Activated naive CD4-positive, alpha-beta T cell (primary cell): ENCODE measurements around the gene CLMP.
"Not testable (repeated sequence)": the region's sequence is repeated elsewhere in the genome, so short reads cannot be mapped to it uniquely, and the experiment has no call there.

Source experiments
- DNase-seq, 4 experiments: peaks; one replicate each; lab custom pipeline; 2025; lab: John Stamatoyannopoulos, UW

Gene CLMP

DNA sequence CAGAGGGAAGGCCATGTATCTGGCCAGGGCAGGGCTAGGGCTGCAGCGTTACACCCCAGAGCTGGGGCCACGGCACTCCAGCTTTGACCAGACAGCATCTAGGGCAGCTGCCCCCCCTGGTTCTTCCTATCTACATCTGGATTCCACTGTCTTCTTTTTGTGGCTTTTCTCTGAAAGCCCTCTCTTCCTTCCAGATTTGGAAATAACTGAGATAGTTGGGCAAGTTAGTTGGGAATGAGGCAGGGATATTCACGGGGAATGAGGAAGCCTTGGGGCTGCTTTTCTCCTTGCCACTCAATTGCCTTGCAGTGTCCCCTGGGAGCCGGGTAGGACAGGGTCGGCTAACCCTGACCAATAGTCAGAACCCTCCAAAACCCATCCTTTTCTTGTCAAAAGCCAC is 26.8 kb downstream of the CLMP start:
- DNase-seq = no peak

DNA sequence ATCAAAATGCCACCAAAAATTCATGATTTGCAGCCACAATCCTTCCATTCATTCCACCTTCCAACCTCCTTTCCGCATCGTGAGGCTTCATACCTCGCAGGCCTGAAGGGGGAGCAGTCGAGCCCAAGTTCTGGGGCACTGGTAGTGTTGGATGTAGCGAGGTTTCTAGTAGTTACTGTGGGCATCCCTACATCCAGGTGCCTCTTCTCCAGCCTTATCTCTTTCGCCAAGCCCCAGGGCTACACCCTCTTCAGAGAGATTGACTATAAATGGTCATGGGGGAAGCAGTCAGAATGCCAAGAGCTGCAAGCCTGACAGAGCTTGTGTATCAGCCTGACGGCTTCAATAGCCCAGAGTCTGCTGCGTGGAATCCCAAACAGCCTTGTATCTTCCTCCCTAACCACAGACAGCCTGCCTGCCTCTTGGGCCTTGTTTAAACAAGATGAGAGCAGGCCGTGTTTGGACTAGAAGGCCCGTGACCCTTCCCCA is 28.9 kb downstream of the CLMP start:
- DNase-seq = no peak

DNA sequence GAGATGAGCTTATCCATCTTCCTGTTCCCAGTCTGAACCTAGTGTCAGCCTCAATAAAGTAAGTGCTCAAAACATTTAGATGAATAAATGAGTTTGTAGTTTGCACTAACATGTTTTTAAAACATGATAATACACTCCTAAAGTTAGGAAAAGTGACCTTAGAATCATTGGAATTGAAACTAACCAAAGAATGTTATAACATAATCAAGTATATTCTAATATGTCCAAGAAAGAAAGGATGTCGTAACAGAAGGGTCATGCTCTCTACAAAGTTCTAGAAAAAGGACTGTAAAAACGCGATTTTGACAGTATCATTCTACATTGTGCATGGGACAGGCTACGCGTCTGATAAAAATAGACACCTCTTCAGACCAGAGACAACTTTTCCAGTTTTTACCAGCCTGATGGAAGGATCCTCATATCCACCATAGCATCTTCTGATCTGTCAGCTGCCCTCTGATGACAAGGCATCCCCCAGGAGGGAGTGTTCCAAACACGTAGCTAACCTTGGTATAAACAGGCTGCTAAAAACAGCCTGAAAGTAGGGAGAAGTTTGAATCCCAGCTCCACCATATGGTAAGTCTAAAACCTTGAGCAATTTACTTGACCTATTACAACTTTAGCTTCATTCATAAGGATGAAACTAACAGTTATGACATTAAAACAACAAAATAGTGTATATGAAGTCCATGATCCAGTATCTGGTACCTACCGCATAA is 30.2 kb downstream of the CLMP start:
- no peak for DNase-seq

DNA sequence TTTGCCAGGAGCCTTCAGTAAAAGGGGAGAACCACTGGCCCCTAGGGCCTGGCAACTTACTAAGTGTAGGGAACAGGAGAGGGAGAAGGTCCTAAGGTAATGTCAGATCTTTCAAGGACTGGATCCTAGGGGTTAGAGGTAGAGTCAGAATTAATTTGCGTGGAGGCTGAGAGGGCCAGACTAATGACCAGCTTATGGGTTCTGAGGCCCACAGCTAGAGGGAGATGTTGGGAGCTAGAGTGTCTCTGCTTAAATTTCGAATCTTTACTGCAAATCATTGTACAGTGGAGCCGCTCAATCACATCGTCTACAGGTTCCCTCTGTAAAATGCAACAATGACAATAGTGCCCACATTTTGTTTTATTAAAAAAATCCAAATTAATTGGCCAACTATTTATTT is 31.4 kb downstream of the CLMP start:
- no peak for DNase-seq

DNA sequence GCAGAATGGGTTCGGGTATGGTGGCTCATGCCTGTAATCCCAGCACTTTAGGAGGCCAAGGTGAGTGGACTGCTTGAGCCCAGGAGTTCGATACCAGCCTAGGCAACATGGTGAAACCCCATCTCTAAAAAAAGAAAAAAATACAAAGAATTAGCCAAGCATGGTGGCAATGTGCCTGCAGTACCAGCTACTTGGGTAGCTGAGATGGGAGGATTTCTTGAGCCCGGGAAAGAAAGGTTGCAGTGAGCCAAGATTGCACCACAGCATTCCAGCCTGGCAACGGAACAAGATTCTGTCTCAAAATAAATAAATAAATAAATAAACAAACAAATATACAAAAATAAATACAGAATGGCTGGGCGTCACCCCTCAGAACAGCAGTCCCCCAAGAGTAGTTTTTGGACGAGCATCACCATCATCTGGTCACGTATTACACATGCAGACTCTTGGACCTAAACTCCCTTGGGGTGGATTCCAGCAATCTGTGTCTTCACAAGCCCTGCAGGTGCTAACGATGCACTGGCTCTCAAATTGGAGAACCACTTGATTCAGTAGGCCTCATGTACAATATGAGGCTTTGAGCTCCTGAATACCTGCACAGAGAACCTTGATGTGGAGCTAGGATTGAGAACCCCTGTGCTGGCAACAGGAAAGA is 33.5 kb downstream of the CLMP start:
- DNase-seq = no peak

DNA sequence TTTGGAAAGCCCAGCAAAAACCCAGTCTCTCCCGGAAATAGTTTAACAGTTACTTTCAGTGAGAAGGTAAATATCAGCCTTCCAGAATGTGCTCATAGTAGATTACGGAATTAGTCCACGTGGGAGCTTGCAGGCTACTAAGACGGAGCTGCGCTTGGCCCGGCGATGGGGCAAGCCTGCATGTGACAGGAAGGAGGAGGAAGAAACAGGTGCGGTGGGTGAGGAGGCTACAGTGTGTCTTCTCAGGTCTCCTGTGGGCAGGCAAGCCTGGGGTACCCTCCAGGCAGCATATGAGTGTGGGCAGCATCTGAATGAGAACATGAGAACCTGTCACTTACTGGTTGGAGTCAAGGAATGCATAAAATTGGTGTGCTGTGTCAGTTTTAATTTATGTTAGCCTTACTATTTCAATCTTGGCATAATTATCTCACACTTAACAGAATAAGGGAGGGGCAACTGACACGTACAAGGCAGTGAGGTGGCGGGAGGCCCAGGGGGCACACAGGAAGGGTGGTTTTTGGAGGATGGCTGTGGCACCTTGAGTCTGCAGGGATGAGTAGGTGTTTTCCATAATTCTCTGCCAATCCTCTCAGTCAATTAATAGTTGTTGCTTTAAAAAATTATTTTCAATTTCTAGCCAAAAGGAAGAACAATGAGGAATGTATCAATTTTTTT is 35.7 kb downstream of the CLMP start:
- DNase-seq = no peak

DNA sequence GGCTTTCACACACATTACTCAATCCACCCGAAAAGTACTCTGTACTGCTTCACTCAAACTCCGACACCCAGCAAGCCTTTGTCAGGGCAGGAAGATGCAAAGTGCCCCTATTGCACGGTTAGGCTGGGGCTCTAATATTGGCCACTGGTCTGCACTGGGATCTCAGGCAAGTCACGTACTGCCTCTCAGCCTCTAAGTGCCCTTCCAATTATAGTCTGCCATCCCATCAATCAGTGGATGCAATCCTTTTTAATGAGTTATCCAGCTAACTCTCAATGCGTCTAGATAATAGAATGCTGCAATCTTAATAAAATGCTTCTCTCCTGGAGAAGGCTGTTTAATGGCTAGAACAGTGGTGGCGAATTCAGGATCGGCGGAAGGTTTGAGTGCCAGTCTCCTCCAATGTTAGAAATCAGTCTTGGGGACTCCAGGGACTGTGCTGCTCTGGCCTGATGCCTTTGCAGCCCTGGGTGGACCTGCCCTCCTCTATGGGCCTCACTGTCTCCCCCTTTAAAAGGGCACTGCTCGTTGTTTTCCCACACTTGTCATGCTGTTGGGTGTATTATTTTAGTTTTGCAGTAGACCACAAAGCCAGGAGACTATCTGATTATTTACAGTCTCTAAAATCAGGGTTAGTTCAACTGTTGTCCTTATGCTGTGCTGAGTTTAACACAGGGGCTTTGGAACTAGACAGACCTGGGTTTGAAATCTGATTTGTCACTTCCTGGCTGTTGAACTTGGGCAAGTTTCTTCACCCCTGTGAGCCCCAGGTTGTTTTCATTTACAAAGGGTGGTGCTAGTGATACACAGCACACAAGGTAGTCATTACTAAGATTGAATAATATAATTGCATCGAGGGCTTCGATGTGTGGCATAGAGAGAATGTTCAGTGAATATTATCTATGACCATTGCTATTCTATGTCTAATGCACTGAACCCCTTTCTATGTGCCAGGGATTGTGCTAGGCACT is 36.7 kb downstream of the CLMP start:
- no peak for DNase-seq

DNA sequence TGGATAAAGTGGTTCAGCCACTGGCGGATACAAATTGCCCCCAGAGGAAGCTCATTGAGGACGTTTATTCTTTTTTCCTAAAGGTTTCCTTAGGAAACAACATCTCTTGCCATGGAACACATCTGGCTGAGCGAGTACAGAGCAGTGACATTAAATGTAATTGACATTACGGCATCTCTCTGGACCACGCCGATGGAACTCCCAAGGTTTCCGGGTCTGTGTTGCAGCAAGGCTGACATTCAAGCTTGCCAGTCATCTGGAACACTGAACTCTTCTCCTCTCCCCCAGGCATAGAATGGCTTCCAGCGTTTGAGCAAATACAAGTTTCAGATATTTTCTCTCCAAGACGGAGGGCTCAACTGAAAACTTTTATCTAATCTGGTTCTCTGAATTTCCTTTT is 42.1 kb downstream of the CLMP start:
- DNase-seq = no peak

DNA sequence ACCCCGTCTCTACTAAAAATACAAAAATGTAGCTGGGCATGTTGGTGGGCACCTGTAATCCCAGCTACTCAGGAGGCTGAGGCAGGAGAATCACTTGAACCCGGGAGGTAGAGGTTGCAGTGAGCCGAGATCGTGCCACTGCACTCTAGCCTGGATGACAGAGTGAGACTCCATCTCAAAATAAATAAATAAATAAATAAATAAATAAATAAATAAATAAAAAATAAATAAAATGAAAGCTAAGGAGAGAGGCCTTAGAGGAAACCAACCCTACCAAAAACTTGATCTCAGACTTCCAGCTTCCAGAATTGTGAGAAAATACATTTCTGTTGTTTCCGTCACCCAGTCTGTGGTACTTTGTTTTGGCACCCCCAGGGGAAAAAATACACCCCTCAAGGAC is 42.7 kb downstream of the CLMP start:
- not testable (repeated sequence) for DNase-seq

DNA sequence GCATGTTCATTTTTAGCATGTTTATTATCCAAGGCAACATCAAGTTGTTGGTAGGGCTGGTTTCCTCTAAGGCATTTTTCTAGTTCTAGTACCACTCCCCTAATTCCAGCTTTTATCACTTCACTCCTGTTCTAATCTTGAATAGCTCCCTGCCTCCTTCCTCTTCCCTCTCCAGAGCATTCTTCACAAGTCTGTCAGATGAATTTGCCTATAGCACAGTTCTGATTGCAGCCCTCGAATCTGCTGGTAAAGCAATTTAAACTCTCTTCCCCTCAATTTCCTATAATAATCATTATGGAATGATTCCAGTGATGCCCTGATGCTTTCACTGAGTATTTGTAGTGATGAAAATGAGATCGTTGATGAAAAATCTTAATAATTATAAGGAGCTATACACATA is 43.3 kb downstream of the CLMP start:
- no peak for DNase-seq

DNA sequence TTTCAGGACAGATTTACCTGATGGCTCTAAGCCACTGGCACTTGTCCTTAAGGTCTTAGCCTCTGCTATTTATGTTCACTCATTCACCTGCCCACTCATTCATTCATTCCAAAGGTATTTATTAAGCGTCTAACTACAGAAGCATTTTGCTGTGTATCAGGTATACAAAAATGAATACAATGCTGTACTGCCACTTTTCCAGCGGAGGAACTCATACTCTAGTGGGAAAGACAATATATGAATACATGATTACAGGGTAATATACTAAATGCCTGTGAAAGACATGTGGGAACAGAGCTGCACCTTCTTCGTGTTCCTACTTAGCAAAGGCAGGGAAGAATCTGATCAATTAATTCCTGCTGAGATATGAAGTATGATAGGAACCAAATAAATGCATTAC is 43.7 kb downstream of the CLMP start:
- DNase-seq = no peak

DNA sequence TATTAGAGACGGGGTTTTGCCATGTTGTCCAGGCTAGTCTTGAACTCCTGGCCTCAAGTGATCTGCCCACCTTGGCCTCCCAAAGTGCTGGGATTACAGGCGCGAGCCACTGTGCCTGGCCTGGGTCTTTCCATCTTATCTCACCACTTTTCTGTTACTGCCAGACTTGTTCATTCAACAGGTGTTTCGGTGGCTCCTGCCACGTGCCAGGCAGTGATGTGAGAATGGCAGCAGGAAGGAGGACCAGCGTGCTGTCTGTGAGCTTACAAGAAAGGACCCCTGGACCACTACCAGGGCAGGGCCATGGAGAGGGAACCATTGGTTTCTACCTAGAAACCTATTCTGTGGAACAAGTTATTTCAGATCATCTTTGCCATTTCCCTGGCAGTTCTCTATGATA is 44.2 kb downstream of the CLMP start:
- no peak for DNase-seq

DNA sequence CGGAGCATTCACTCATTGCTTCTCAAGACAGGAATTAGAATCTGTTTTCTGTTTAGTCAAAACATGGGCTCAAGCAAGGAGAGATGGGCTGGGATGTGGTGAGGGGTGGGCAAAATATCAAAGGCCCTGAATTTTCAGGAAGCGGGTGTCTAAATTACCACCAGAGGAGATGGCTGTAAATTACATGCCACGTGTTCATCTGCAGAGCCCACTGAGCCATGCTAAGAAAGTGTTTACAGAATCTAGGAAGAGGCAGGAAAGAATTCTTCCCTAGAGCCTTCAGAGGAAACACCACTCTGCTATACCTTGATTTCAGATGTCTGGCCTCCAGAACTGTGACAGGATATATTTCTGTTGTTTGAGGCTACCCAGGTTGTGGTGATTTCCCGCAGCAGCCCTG is 46.1 kb downstream of the CLMP start:
- DNase-seq = no peak

DNA sequence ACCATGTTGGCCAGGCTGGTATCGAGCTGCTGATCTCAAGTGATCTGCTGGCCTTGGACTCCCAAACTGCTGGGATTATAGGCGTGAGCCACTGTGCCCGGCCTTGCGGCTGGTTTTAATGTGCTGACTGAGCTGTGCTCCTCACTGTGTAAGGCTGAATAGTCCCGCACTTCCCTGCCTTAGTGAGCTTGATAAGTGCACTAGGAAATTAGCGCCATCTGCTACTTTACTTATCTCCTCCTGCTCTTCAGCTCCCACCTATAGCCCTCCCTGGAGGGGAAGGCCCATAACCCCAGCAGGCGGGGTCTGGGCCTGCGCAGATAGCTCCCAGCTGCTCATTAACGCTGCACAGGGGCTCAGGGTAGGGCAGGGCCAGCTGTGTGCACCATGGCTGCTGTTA is 49.4 kb downstream of the CLMP start:
- DNase-seq = no peak

DNA sequence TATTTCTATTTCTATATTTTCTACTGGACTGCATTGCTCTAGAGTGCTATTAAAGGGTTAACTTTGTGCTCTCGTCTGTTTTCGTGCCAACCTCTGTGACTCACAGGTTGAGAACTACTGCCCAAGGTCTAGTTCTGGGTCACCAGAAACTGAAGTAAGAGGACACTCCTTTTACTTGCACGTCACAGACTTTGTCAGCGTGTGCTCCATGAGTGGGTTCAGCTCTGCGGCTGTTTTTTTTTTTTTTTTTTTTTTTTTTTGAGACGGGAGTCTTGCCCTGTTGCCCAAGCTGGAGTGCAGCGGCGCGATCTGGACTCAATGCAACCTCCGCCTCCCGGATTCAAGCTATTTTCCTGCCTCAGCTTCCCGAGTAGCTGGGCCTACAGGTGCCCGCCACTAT is 49.8 kb downstream of the CLMP start:
- DNase-seq = no peak

DNA sequence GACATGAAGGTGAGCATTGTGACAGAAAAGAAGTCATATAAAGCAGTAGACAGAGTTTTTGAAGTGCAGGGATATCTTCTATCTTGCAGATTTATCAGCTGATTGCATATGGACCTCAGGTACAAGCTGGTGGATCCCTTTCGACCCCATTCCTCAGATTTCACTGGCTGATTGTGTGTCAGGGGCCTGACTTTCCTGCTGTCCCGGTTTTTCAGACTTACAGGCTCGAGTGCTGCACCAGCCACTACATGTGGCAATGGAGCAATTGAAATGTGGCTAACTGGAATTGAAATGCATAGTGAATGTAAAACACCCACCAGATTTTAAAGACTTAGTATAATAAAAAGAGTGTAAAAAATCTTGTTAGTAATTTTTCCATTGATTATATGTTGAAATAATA is 50.3 kb downstream of the CLMP start:
- no peak for DNase-seq

DNA sequence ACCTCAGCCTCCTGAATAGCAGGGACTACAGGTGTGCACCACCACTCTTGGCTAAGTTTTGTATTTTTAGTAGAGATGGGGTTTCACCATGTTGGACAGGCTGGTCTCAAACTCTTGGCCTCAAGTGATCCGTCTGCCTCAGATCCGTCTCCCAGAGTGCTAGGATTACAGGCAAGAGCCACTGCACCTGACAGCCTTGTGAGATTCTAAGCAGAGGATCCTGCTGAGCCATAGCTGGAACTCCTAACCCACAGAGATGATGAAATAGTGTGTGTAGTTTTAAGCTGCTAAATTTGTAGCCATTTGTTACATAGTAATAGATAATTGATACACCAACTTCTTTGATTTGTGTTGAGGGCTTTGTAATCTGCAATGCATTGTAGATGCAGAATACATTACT is 51.1 kb downstream of the CLMP start:
- DNase-seq = no peak

DNA sequence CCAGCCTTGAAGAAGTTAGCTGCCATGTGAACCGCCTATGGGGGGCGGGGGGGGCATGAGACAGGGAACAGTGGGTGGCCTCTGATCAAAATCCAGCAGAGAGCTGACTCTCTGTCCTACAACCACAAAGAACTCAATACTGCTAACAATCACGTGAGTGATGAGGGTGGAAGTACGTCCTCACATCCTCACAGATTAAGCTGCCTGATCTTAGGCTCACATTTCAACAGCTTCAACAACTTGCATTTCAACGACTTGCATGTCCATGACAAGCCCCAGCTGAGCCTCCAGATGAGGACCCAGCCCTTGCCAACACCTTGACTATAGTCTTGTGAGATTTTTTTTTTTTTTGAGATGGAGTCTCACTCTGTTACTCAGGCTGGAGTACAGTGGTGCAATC is 51.6 kb downstream of the CLMP start:
- DNase-seq = no peak

DNA sequence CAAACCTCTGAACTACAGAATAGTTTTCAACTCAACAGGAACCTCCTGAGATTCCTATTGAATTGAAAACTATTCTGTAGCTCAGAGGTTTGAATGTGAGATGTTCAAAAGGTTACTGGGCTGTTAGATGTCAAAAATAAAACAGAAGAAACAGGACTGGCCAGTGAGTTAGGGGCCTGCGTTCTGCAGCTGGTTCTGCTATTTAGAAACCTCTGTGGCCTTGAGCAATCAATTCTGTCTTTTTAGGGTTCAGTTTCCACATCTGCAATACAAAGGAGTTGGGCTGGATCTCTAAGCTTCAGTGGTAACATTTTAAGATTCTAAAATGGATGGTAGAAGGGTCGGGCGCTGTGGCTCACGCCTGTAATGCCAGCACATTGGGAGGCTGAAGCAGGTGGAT is 55.8 kb downstream of the CLMP start:
- no peak for DNase-seq

DNA sequence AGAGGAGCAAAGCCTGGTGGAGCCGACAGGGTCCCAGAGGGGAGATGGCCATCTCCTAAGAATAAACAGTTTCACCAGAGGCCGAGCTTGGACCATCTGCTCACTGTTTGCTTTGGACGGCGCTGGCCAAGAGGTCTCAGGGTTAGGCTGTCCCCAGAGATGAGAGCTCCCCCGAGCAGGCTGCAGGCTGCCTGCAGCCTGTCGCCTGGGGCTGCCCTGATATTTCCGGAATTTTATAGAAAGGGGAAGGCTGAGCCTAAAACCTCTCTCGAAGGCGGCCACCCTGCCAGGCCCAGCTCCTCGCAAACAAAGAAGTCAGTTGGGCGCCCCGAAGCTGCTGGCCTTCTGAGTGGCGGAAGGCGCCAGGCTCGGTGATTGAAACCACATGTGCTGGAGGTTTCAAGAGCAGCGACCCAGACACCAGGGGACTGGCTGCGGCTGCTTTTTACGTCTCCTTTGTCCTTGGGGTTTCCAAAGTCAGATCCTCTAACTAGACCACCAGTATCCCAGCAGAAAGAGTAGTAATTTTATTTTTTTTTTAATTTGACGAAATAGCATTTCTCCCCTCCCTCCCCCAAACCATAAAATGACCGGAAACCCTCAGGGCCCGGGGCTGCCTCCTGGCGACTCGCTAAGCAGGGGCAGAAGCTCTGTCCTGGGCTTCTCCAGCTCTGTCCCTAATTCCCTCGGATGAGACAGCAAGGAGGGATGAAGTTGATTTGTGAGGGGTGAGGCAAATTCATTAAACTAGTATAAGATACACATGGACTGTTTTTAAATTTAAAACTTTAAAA is 57.4 kb downstream of the CLMP start:
- no peak for DNase-seq

DNA sequence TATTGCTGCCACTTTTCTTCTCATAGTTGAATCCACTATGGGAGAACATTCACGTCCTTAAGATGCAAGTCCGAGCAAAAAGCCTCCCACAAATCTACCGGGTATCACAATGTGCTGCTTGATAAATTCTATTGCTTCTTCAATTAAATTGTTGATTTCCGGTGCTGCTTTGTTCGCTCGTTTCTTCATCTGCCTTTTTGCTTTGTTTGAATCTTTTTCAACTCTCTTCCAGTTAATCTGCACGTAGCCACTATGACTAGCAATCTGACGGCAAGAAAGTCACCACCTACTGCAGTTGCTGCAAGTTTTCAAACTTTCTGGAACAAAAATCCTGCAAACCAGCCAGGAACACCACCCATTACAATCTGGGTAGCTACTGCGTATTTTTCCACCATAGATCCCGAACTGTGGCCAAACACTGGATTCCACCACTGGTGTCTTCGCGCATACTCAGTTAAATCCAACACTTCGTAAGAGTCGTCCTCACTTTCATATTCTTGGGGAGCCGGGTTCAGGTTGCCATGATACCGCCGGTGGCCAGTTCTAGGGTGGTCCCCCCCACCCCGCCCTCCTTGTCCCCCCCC is 59.1 kb downstream of the CLMP start:
- DNase-seq = no peak
